NB4 (cell line): Measurements from ENCODE around the gene ADAMTSL2.

Source experiments
- CTCF ChIP-seq: IDR thresholded peaks from one replicate; pipeline ENCODE4 v1.5.1; 2012; ENCODE audit warnings: low read depth, low read length
- MYC ChIP-seq: IDR thresholded peaks from 2 replicates; pipeline ENCODE4 v1.6.1; 2011; ENCODE audit warnings: low read depth, low read length
- POLR2A ChIP-seq: IDR thresholded peaks from 2 replicates; pipeline ENCODE4 v1.6.1; 2011; ENCODE audit warnings: mild to moderate bottlenecking; ENCODE audit not compliant: insufficient read length; ENCODE audit errors: extremely low read depth

GRCh38 chr9:133534346-133535291 is at the start of gene ADAMTSL2:
- TF ChIP-seq CTCF (no peak), POLR2A (no peak), MYC (no peak)
